ENCODE measurements around the gene MUC4.
"Not testable (repeated sequence)": the region's sequence is repeated elsewhere in the genome, so short reads cannot be mapped to it uniquely, and the experiment has no call there.

DNA sequence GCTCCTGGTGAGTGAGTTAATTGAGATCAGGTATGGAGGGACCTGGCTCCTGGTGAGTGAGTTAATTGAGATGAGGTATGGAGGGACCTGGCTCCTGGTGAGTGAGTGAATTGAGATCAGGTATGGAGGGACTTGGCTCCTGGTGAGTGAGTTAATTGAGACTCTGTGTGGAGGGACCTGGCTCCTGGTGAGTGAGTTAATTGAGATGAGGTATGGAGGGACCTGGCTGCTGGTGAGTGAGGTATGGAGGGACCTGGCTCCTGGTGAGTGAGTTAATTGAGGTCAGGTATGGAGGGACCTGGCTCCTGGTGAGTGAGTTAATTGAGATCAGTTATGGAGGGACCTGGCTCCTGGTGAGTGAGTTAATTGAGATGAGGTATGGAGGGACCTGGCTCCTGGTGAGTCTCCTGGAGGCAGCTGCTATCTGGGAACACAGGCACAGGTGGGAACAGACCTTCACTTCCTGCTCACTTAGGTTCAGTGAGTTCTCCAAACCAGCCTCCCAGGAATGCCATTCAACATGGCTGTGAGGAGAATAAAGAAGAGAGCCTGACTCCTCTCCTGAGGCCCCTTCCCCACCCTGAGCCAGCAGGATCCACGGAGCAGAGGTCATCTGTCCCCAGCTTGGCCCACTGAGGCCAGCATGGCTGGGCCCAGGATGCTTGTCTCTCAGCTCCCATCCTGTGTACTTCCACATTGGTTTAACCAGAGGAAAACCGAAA, 100.5 kb downstream of the MUC4 start:
- TF ChIP-seq POLR2A, CTCF (IDR thresholded peaks at IDR 0.05): not testable (repeated sequence)
